Measurements from ENCODE around the gene ABCA13.

The ABCA13 gene

DNA sequence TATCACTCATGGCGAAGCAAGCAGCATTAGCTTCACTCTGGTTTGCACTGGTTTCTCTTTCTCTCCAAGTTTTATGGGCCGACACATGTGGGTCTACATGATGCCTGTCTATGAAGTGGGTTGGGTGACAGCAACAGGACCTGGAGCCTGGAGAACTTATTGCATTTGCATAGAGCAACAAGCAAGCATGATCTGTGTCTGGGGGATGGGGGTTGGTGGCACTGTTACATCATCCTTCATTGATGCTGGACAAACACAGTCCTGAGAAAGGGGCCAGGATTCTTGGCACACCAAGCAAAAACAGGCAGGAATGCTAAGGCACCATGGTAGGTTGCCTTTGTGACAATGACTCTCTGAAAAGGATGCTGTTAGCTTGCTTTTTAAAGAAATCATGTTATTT lies 486.9 kb downstream of the ABCA13 start:
- no peak overlapping the region for H3K9ac ChIP-seq
- H3K79me2 ChIP-seq (ENCODE audit: insufficient read depth, low read depth), result no peaks in the 10 kb centered on the region
- no peak overlapping the region for H3K4me2 ChIP-seq
- TF ChIP-seq, protein P1, sequence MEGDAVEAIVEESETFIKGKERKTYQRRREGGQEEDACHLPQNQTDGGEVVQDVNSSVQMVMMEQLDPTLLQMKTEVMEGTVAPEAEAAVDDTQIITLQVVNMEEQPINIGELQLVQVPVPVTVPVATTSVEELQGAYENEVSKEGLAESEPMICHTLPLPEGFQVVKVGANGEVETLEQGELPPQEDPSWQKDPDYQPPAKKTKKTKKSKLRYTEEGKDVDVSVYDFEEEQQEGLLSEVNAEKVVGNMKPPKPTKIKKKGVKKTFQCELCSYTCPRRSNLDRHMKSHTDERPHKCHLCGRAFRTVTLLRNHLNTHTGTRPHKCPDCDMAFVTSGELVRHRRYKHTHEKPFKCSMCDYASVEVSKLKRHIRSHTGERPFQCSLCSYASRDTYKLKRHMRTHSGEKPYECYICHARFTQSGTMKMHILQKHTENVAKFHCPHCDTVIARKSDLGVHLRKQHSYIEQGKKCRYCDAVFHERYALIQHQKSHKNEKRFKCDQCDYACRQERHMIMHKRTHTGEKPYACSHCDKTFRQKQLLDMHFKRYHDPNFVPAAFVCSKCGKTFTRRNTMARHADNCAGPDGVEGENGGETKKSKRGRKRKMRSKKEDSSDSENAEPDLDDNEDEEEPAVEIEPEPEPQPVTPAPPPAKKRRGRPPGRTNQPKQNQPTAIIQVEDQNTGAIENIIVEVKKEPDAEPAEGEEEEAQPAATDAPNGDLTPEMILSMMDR (conservative IDR thresholded peaks at IDR 0.05; ENCODE audit: low read depth, low read length), result no peak
- H3K27ac ChIP-seq, result no peak overlapping the region
- H3K36me3 ChIP-seq (ENCODE audit: insufficient read depth), result no peaks in the 10 kb centered on the region
- H2AFZ ChIP-seq (ENCODE audit: low read depth), result no peak overlapping the region
- no peaks in the 10 kb centered on the region for H3K27me3 ChIP-seq (ENCODE audit: insufficient read depth, low read depth)
- H4K20me1 ChIP-seq (ENCODE audit: insufficient read depth), result no peaks in the 10 kb centered on the region
- H3K4me3 ChIP-seq (IDR thresholded peaks at IDR 0.05; ENCODE audit: insufficient read depth, low read depth, low read length), result no peak overlapping the region
- no peaks in the 10 kb centered on the region for H3K4me1 ChIP-seq (ENCODE audit: low read depth, poor library complexity, severe bottlenecking)

DNA sequence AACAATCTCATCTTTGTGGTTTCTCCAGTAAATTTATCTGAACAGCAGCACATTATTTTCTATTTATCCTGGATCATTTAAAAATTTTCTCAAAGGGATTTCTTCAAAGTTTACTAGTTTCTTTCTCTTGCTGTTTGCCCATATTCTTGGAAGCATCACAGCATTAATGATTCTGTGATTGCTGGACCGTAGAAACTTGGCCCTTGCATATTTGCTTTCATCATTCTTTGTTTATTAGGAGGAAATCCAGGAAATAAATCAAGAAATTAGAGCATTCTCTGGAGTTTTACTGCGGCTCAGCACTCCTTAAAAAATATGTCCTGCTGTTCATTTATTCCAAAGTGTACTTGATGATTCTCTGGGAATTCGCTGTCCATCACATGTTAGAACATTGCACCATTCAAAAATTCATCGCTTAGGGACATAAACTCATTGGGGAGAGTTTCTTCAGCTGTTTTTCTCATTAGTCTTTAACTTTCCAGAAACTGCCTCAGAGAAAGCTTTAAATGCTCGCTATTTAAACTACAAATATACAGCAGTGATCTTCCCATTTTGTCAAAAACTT lies 489.1 kb downstream of the ABCA13 start:
- Histone ChIP-seq H4K20me1 (ENCODE audit: insufficient read depth) (no peaks in the 10 kb centered on the region), H3K4me1 (ENCODE audit: low read depth, poor library complexity, severe bottlenecking) (no peaks in the 10 kb centered on the region), H3K36me3 (ENCODE audit: insufficient read depth) (no peaks in the 10 kb centered on the region), H3K9ac (no peak overlapping the region), H3K79me2 (ENCODE audit: insufficient read depth, low read depth) (no peaks in the 10 kb centered on the region), H3K27me3 (ENCODE audit: insufficient read depth, low read depth) (no peaks in the 10 kb centered on the region), H3K4me2 (no peak overlapping the region), H3K4me3 (IDR thresholded peaks at IDR 0.05; ENCODE audit: insufficient read depth, low read depth, low read length) (no peak overlapping the region), H3K27ac (no peak overlapping the region), H2AFZ (ENCODE audit: low read depth) (no peak overlapping the region)
- TF ChIP-seq, protein P1 (conservative IDR thresholded peaks at IDR 0.05; ENCODE audit: low read depth, low read length), result no peak

DNA sequence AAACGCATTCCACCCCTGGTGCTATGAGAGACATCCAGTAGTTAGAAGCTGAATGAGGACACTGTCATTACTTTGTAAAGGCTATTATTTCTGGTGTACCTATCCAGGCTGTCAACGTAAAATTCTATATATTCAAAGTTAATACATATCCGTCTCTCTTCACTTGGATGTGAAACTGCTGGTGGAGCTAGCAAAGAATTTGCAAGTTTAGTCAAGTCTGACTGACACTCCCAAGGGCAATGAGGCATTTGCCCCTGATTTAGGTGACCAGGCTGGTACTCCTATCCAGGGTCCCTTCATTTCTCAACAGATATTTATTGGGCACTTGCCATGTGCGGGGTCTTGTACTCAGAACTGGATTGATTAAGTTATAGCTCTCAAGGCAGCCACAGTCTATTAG lies 493.0 kb downstream of the ABCA13 start:
- no peak overlapping the region for H3K4me3 ChIP-seq (IDR thresholded peaks at IDR 0.05; ENCODE audit: insufficient read depth, low read depth, low read length)
- H2AFZ ChIP-seq (ENCODE audit: low read depth), result no peak overlapping the region
- no peak overlapping the region for H3K4me2 ChIP-seq
- H4K20me1 ChIP-seq (ENCODE audit: insufficient read depth), result no peaks in the 10 kb centered on the region
- H3K27ac ChIP-seq, result no peak overlapping the region
- TF ChIP-seq, protein P1 (conservative IDR thresholded peaks at IDR 0.05; ENCODE audit: low read depth, low read length), result no peak
- H3K79me2 ChIP-seq (ENCODE audit: insufficient read depth, low read depth), result no peaks in the 10 kb centered on the region
- no peaks in the 10 kb centered on the region for H3K36me3 ChIP-seq (ENCODE audit: insufficient read depth)
- H3K4me1 ChIP-seq (ENCODE audit: low read depth, poor library complexity, severe bottlenecking), result no peaks in the 10 kb centered on the region
- H3K9ac ChIP-seq, result no peak overlapping the region
- no peaks in the 10 kb centered on the region for H3K27me3 ChIP-seq (ENCODE audit: insufficient read depth, low read depth)

DNA sequence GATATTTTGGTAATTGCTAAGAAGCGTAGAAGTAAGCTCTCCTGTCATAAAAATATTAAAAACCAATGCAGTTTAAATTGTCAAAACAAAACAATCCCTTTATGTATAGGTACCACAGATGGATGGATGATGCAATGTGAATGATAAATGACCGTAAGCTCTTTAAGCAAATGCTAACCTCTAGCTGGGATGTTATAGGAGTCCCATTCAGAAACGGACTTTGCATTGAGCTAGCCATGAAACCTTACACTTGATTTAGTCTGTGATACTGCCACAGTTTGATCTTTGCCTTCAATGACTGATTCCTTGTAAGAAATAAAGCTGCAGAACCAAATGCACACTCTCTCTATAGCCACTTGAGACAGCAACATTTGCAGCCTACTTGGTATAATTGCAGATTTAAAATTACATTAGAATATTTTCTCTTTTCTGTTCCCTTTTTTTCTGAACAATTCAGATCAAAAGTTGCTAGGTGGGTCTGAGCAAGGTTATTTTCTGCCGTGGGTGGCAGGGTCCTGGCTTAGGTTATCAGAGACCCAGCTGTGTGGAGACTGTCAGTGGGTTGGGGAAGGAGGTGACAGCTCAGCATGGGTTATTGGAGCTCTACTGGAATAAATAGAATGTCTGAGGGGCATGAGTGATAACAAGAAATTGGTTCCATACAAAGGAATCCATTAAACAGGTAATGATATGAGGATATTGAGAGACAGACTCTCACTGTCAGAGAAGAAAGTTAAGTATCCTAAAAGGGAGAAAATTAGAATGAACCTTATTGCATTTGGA lies 494.3 kb downstream of the ABCA13 start:
- no peaks in the 10 kb centered on the region for H3K27me3 ChIP-seq (ENCODE audit: insufficient read depth, low read depth)
- H2AFZ ChIP-seq (ENCODE audit: low read depth), result no peak overlapping the region
- no peaks in the 10 kb centered on the region for H4K20me1 ChIP-seq (ENCODE audit: insufficient read depth)
- no peaks in the 10 kb centered on the region for H3K79me2 ChIP-seq (ENCODE audit: insufficient read depth, low read depth)
- TF ChIP-seq, protein P1 (conservative IDR thresholded peaks at IDR 0.05; ENCODE audit: low read depth, low read length), result no peak
- no peaks in the 10 kb centered on the region for H3K4me1 ChIP-seq (ENCODE audit: low read depth, poor library complexity, severe bottlenecking)
- no peak overlapping the region for H3K4me3 ChIP-seq (IDR thresholded peaks at IDR 0.05; ENCODE audit: insufficient read depth, low read depth, low read length)
- no peak overlapping the region for H3K4me2 ChIP-seq
- H3K27ac ChIP-seq, result no peak overlapping the region
- no peaks in the 10 kb centered on the region for H3K36me3 ChIP-seq (ENCODE audit: insufficient read depth)
- H3K9ac ChIP-seq, result no peak overlapping the region
